ENCODE results near the gene IQSEC1. TPM values are rescaled to one million over a fixed set of nuclear protein-coding genes. Genes with fewer than 3 reads are reported as not detected.

The IQSEC1 gene
- total and polyA plus RNA-seq, 2 of the 8 experiments (the other 6 are each of a cell fraction or from before 2014, with no cell fraction given), result 6.8 to 28.8 TPM

DNA sequence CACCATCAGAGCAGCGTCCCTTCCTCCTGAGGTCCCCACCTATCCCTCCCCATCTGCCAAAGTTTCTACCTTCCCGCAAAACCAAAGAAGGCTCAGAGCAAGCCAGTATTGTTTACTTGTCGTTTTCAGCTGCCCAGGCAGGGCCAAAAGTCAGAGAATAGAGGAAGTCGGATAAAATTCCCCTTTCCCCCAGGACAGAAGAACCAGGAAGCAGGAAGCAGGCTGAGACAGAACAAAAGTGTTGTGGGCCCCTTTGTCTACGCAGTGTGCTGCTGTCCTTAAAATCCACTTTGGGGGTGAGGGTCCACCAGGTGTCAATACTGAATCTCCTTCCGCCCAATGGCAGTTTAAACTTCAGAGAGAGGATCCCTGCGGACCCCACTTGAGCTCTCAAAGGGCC, 213.4 kb downstream of the IQSEC1 start:
- CTCF ChIA-PET (ENCODE audit: partially characterized antibody), result interaction anchor here (1.6 to 1.9 kb wide), 2 partner anchors 18 to 31 kb away, joined by 4 to 5 read pairs; partner anchors contain the start of gene RPL32
- TF ChIP-seq TAF7 (optimal IDR thresholded peaks at IDR 0.05; ENCODE audit: borderline replicate concordance, low read depth, low read length) (no peak), MAFK (IDR thresholded peaks at IDR 0.05; ENCODE audit: low read depth, low read length) (no peak)

More for the DNA sequence above, 213.4 kb downstream of the IQSEC1 start:
- FAIRE-seq, result no peak
- Histone ChIP-seq H4K5ac (ENCODE audit: insufficient read length, low read depth, low read length) (no peak overlapping the region), H4K20me1 (replicated peaks in 1 of 2; ENCODE audit: control insufficient read depth in 1 of 2, insufficient read depth in 2 of 2, low read length in 2 of 2) (no peaks in the 10 kb centered on the region), H3K56ac (replicated peaks; ENCODE audit: insufficient read length, low read depth, low read length) (no peak overlapping the region), H3K4me1 (replicated peaks in 1 of 4; ENCODE audit: control insufficient read depth in 3 of 4, insufficient read depth in 4 of 4, low read length in 3 of 4) (peaks cover 0 to 3% (median 0%) of the 10 kb centered on the region in 4 experiments; a peak in 2 of 7 replicates), H3K18ac (ENCODE audit: extremely low read depth, low read length) (no peak overlapping the region), H2BK12ac (ENCODE audit: low read depth, low read length) (no peak overlapping the region), H2BK5ac (ENCODE audit: low read depth, low read length) (no peak overlapping the region), H3K4me2 (ENCODE audit: insufficient read depth in 1 of 2, low read depth in 2 of 2, low read length in 2 of 2) (no peak overlapping the region), H2BK15ac (ENCODE audit: low read length) (no peak overlapping the region), H3K27me3 (replicated peaks in 1 of 4; ENCODE audit: control insufficient read depth in 3 of 4, extremely low read depth in 1 of 4, insufficient read depth in 3 of 4, low read length in 3 of 4) (peaks cover 0 to 6% (median 0%) of the 10 kb centered on the region in 4 experiments; a peak in 2 of 7 replicates), H3K23ac (ENCODE audit: insufficient read length) (no peak overlapping the region), H3K9me3 (ENCODE audit: insufficient read depth in 2 of 2, low read depth in 1 of 2, low read length in 1 of 2) (no peaks in the 10 kb centered on the region), H4K8ac (ENCODE audit: extremely low read depth, insufficient read depth, low read length) (no peak overlapping the region), H3K79me2 (ENCODE audit: control insufficient read depth in 1 of 2, insufficient read depth in 2 of 2, low read length in 2 of 2) (no peaks in the 10 kb centered on the region), H3K36me3 (ENCODE audit: control insufficient read depth in 2 of 4, insufficient read depth in 4 of 4, low read length in 3 of 4) (no peaks in the 10 kb centered on the region), H3K27ac (ENCODE audit: low read depth, low read length) (no peak overlapping the region), H2BK20ac (ENCODE audit: low read length) (no peak overlapping the region), H2AK5ac (ENCODE audit: low read depth, low read length) (no peak overlapping the region), H3K9ac (replicated peaks in 1 of 4; ENCODE audit: extremely low read depth in 1 of 4, low read depth in 3 of 4, low read length in 3 of 4) (no peak overlapping the region), H3K79me1 (ENCODE audit: low read depth, low read length) (no peaks in the 10 kb centered on the region), H3K4ac (replicated peaks; ENCODE audit: insufficient read length, low read depth, low read length) (no peak overlapping the region), H4K91ac (replicated peaks; ENCODE audit: insufficient read length, low read length) (no peak overlapping the region), H2AFZ (ENCODE audit: low read length) (no peak overlapping the region), H2BK120ac (replicated peaks; ENCODE audit: low read depth, low read length) (no peak overlapping the region), H3K4me3 (ENCODE audit: extremely low read depth in 1 of 4, insufficient read depth in 2 of 4, low read depth in 3 of 4, low read length in 4 of 4) (no peak overlapping the region), H3K23me2 (ENCODE audit: low read depth, low read length) (no peaks in the 10 kb centered on the region), H3K14ac (ENCODE audit: insufficient read length) (no peak overlapping the region)
- DNase-seq (ENCODE audit: low read depth in 1 of 2, low spot score in 2 of 2), result no peak
- POLR2A ChIA-PET (ENCODE audit: partially characterized antibody), result interaction anchor here (22.9 kb wide), 1 partner anchor 23 kb away, joined by 314 read pairs; the partner anchor contains the start of gene RPL32
- 84% methylated on average over 7 of the region's 7 CpGs; no CpG with 5 or more reads in 1 of the 2 experiments for WGBS, 2 experiments (ENCODE audit: extremely low coverage in 1 of 2, insufficient coverage in 1 of 2, insufficient read length in 1 of 2, insufficient replicate concordance in 2 of 2, low coverage in 1 of 2, low lambda C conversion rate in 2 of 2, missing lambda C conversion rate in 1 of 2)
